Frontal cortex (tissue), 4 donors: ENCODE results near the gene PAM. TPM values are rescaled to one million over a fixed set of nuclear protein-coding genes. Genes with fewer than 3 reads are reported as not detected.

Experiments used
- DNase-seq, 2 donors: peaks; one replicate each; pipeline ENCODE4 v3.0.0; 2012; ENCODE audit warnings: low spot score in 2 of 2
- FAIRE-seq: peaks from 2 replicates; lab custom pipeline; 2012; peaks lifted over from hg19 to GRCh38; lab: Jason Lieb, UNC
- total RNA-seq: library from RNA; depleted of rRNA; stranded (reverse); fragments of >200 nt; gene quantifications from one replicate; pipeline ENCODE4 v1.2.3, GENCODE V29; 2014
- donor health status: control.
- donor health status: control.
- donor health status: control.

The PAM gene
- 61.6 TPM for total RNA-seq

GRCh38 chr5:102754767-102755431 is at the start of gene PAM:
Gene PAM, plus strand, starts transcription at chr5:102755305. Its CDS starts 110,891 bp downstream, at chr5:102866196.
- FAIRE-seq (no peak), DNase-seq (peak; percentile 80 to 82)

GRCh38 chr5:102711525-102712385 is 43.4 kb upstream of the PAM start:
- FAIRE-seq (no peak), DNase-seq (no peak)

- DNase-seq: no peak
- no peak for FAIRE-seq
Measured at GRCh38 chr5:102713278-102713677, 41.8 kb upstream of the PAM start.

GRCh38 chr5:102713682-102714231 is 41.3 kb upstream of the PAM start:
- DNase-seq: no peak
- no peak for FAIRE-seq

GRCh38 chr5:102715082-102715807 is 39.9 kb upstream of the PAM start:
- FAIRE-seq (no peak), DNase-seq (no peak)

- DNase-seq: no peak
- FAIRE-seq: no peak
Measured at GRCh38 chr5:102716017-102716416, 39.1 kb upstream of the PAM start.

GRCh38 chr5:102718819-102719218 is 36.3 kb upstream of the PAM start:
- DNase-seq: no peak
- no peak for FAIRE-seq

- FAIRE-seq: no peak
- no peak for DNase-seq
Measured at GRCh38 chr5:102719886-102720285, 35.2 kb upstream of the PAM start.

- FAIRE-seq (no peak), DNase-seq (no peak)
Measured at GRCh38 chr5:102720969-102721368, 34.1 kb upstream of the PAM start.

GRCh38 chr5:102722931-102723330 is 32.2 kb upstream of the PAM start:
- DNase-seq (no peak), FAIRE-seq (no peak)

- no peak for FAIRE-seq
Measured at GRCh38 chr5:102731693-102732092, 23.4 kb upstream of the PAM start.

GRCh38 chr5:102733534-102733933 is 21.6 kb upstream of the PAM start:
- DNase-seq (no peak), FAIRE-seq (no peak)

More at GRCh38 chr5:102731693-102732092, 23.4 kb upstream of the PAM start:
- DNase-seq: no peak

- DNase-seq (no peak), FAIRE-seq (no peak)
Measured at GRCh38 chr5:102737161-102737560, 17.9 kb upstream of the PAM start.

- FAIRE-seq (no peak), DNase-seq (no peak)
Measured at GRCh38 chr5:102737805-102738469, 17.2 kb upstream of the PAM start.

GRCh38 chr5:102740515-102740914 is 14.6 kb upstream of the PAM start:
- DNase-seq (no peak), FAIRE-seq (no peak)

- DNase-seq (no peak), FAIRE-seq (no peak)
Measured at GRCh38 chr5:102742215-102742614, 12.9 kb upstream of the PAM start.

- FAIRE-seq: no peak
- DNase-seq: no peak
Measured at GRCh38 chr5:102743900-102744299, 11.2 kb upstream of the PAM start.

GRCh38 chr5:102747386-102748166 is 7.5 kb upstream of the PAM start:
- FAIRE-seq (no peak), DNase-seq (no peak)

GRCh38 chr5:102749416-102750030 is 5.6 kb upstream of the PAM start:
- DNase-seq (no peak), FAIRE-seq (no peak)
